Pulmonary artery endothelial cell (primary cell): ENCODE results near the gene RNU7-1. TPM values are rescaled to one million over a fixed set of nuclear protein-coding genes. Genes with fewer than 3 reads are reported as not detected.

Source experiments
- total RNA-seq: library from RNA; depleted of rRNA; stranded (reverse); fragments of >200 nt; gene quantifications from 2 replicates; pipeline ENCODE4 v1.2.3, GENCODE V29; 2014

Gene RNU7-1
- total RNA-seq, 1 donor from 2014 or later, result not detected

Other genes with a start within 250 kb of the RNU7-1 start
- not detected in 2 replicates for gene PIANP, start 243.0 kb upstream of the RNU7-1 start, total RNA-seq
- gene COPS7A, start 219.8 kb upstream of the RNU7-1 start, total RNA-seq, result 54.8 and 71.4 TPM in 2 replicates
- 56.9 and 94.9 TPM in 2 replicates for gene MLF2, start 190.7 kb upstream of the RNU7-1 start, total RNA-seq
- 45.2 and 61.3 TPM in 2 replicates for gene PTMS, start 177.5 kb upstream of the RNU7-1 start, total RNA-seq
- gene LAG3, start 171.3 kb upstream of the RNU7-1 start, total RNA-seq, result 0.11 and 0.13 TPM in 2 replicates
- gene CD4, start 154.3 kb upstream of the RNU7-1 start, total RNA-seq, result 0.07 TPM in 1 of 2 replicates, not detected in the other
- gene GPR162, start 122.0 kb upstream of the RNU7-1 start, total RNA-seq, result 9.0 and 13.5 TPM in 2 replicates
- gene P3H3, start 115.4 kb upstream of the RNU7-1 start, total RNA-seq, result 66.5 and 83.1 TPM in 2 replicates
- gene GNB3, start 102.9 kb upstream of the RNU7-1 start, total RNA-seq, result 0.79 and 1.4 TPM in 2 replicates
- gene CDCA3, start 92.5 kb upstream of the RNU7-1 start, total RNA-seq, result 11.0 and 27.2 TPM in 2 replicates
- 105 and 132 TPM in 2 replicates for gene USP5, start 91.7 kb upstream of the RNU7-1 start, total RNA-seq
- 941 and 1,374 TPM in 2 replicates for gene TPI1, start 76.3 kb upstream of the RNU7-1 start, total RNA-seq
- 3.1 and 5.8 TPM in 2 replicates for gene SPSB2, start 70.5 kb upstream of the RNU7-1 start, total RNA-seq
- gene LRRC23, start 39.0 kb upstream of the RNU7-1 start, total RNA-seq, result 4.4 TPM in 2 replicates
- 8.8 and 12.6 TPM in 2 replicates for gene ENO2, start 29.2 kb upstream of the RNU7-1 start, total RNA-seq
- 6.1 and 6.7 TPM in 2 replicates for gene ATN1, start 15.9 kb upstream of the RNU7-1 start, total RNA-seq
- 68.2 and 84.6 TPM in 2 replicates for gene C12orf57, start 206 bp downstream of the RNU7-1 start, total RNA-seq
- gene PTPN6, start 7.5 kb downstream of the RNU7-1 start, total RNA-seq, result 0.13 and 0.60 TPM in 2 replicates
- 182 and 215 TPM in 2 replicates for gene PHB2, start 26.8 kb downstream of the RNU7-1 start, total RNA-seq
- gene EMG1, start 27.1 kb downstream of the RNU7-1 start, total RNA-seq, result 47.9 and 85.6 TPM in 2 replicates
- 5.2 and 8.6 TPM in 2 replicates for gene LPCAT3, start 74.7 kb downstream of the RNU7-1 start, total RNA-seq
- gene C1S, start 116.9 kb downstream of the RNU7-1 start, total RNA-seq, result 0.40 and 5.1 TPM in 2 replicates
- 1.9 and 4.4 TPM in 2 replicates for gene C1R, start 148.6 kb downstream of the RNU7-1 start, total RNA-seq
- gene C1RL, start 165.4 kb downstream of the RNU7-1 start, total RNA-seq, result 15.6 and 19.7 TPM in 2 replicates
- gene RBP5, start 185.1 kb downstream of the RNU7-1 start, total RNA-seq, result not detected in 2 replicates
- gene CLSTN3, start 186.6 kb downstream of the RNU7-1 start, total RNA-seq, result 12.8 and 18.5 TPM in 2 replicates
- 28.5 and 31.0 TPM in 2 replicates for gene PEX5, start 245.9 kb downstream of the RNU7-1 start, total RNA-seq